ENCODE data around the gene SYCN.
"Not testable (repeated sequence)": the region's sequence is repeated elsewhere in the genome, so short reads cannot be mapped to it uniquely, and the experiment has no call there.

Gene SYCN, protein sequence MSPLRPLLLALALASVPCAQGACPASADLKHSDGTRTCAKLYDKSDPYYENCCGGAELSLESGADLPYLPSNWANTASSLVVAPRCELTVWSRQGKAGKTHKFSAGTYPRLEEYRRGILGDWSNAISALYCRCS

DNA sequence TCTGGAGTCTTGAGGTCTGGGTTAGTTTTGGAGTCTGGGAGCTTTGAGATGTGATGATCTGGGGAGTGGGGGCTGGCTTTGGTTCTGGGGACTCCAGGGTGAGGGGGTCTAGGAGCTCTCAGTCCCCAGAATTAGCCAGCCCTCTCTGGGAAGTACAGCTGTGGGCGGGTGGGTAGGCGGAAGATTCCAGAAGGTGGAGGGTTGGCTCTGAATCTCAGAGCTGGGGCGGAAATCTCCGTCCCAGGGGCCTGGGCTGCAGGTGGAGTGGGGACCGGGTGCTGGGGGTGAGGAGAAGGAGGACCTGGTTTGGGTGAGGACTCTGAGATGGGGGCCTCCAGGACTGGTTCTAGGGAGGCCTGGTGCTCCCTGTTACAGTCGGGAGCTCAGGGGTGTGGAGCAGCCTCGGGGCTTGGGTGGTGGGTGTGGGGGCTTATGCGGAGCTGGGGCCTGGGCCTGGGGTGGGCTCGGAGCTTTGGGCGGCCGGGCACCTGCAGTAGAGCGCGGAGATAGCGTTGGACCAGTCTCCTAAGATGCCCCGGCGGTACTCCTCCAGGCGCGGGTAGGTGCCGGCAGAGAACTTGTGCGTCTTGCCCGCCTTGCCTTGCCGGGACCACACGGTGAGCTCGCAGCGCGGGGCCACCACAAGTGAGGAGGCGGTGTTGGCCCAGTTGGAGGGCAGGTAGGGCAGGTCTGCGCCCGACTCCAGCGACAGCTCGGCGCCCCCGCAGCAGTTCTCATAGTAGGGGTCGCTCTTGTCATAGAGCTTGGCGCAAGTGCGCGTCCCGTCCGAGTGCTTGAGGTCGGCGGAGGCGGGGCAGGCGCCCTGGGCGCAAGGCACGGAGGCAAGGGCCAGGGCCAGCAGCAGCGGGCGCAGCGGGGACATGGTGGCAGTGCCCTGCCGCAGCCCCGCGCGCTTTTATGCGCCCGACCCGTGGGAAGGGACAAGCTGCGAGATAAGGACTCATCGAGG is at the start of gene SYCN:
TSS of gene SYCN (minus strand) at position 892 of the 970 bp plus-strand sequence. CDS start at position 883, 9 bp downstream.
- H3K27me3 ChIP-seq (ENCODE audit: control insufficient read depth, insufficient read depth, low read length) = peaks cover 21% of the 10 kb centered on the region

GRCh38 chr19:39253374-39254149 is 49.5 kb upstream of the SYCN start:
- Histone ChIP-seq H3K36me3 (ENCODE audit: control insufficient read depth, insufficient read depth, low read length) (no peaks in the 10 kb centered on the region), H3K27me3 (ENCODE audit: control insufficient read depth, insufficient read depth, low read length) (peaks cover 5% of the 10 kb centered on the region)

More for the DNA sequence above, at the start of gene SYCN:
- H3K9ac ChIP-seq (ENCODE audit: low read length) = no peak within 1 kb of the TSS
- no peak within 1 kb of the TSS for H3K4me3 ChIP-seq (ENCODE audit: low read length)
- no peaks in the 10 kb centered on the region for H3K4me1 ChIP-seq (ENCODE audit: control insufficient read depth, insufficient read depth, low read length)
- H3K27ac ChIP-seq (ENCODE audit: low read depth, low read length) = no peak within 1 kb of the TSS
- H3K36me3 ChIP-seq (ENCODE audit: control insufficient read depth, insufficient read depth, low read length) = no peaks in the 10 kb centered on the region

GRCh38 chr19:39252458-39252857 is 48.4 kb upstream of the SYCN start:
- Histone ChIP-seq H3K27me3 (ENCODE audit: control insufficient read depth, insufficient read depth, low read length) (peaks cover 10% of the 10 kb centered on the region), H3K36me3 (ENCODE audit: control insufficient read depth, insufficient read depth, low read length) (no peaks in the 10 kb centered on the region), H3K4me3 (ENCODE audit: low read length) (no peak overlapping the region), H3K27ac (ENCODE audit: low read depth, low read length) (no peak overlapping the region), H3K4me1 (ENCODE audit: control insufficient read depth, insufficient read depth, low read length) (no peaks in the 10 kb centered on the region), H3K9ac (ENCODE audit: low read length) (no peak overlapping the region)

More at GRCh38 chr19:39253374-39254149, 49.5 kb upstream of the SYCN start:
- Histone ChIP-seq H3K9ac (ENCODE audit: low read length) (no peak overlapping the region), H3K27ac (ENCODE audit: low read depth, low read length) (no peak overlapping the region), H3K4me1 (ENCODE audit: control insufficient read depth, insufficient read depth, low read length) (no peaks in the 10 kb centered on the region), H3K4me3 (ENCODE audit: low read length) (no peak overlapping the region)

DNA sequence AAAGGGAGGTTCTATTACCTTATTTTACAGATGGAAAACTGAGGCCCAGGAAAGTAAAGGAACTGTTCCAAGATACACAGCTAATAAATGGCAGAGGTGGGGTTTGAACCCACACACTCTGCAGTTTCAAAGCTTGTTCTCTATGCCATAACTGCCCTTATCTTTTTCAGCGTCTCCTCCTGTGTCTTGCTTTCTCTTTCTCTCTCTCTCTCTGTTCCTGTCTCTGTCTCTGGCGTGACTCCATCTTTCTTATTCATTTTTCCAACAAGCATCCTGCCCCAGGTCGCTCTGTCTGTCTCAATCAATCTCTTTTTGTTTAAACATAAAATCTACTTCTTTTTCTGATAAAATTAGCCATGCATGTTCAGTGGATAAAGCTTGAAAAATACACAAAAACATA is 47.8 kb upstream of the SYCN start:
- no peak overlapping the region for H3K9ac ChIP-seq (ENCODE audit: low read length)
- H3K4me1 ChIP-seq (ENCODE audit: control insufficient read depth, insufficient read depth, low read length) = no peaks in the 10 kb centered on the region
- no peaks in the 10 kb centered on the region for H3K36me3 ChIP-seq (ENCODE audit: control insufficient read depth, insufficient read depth, low read length)
- H3K27ac ChIP-seq (ENCODE audit: low read depth, low read length) = no peak overlapping the region
- H3K27me3 ChIP-seq (ENCODE audit: control insufficient read depth, insufficient read depth, low read length) = peaks cover 13% of the 10 kb centered on the region
- H3K4me3 ChIP-seq (ENCODE audit: low read length) = no peak overlapping the region

GRCh38 chr19:39251081-39251480 is 47.0 kb upstream of the SYCN start:
- Histone ChIP-seq H3K36me3 (ENCODE audit: control insufficient read depth, insufficient read depth, low read length) (no peaks in the 10 kb centered on the region), H3K27me3 (ENCODE audit: control insufficient read depth, insufficient read depth, low read length) (peaks cover 13% of the 10 kb centered on the region)

GRCh38 chr19:39248806-39249205 is 44.7 kb upstream of the SYCN start, which contains the start of gene IFNL4:
Gene IFNL4, minus strand, starts transcription at chr19:39248856.
- H3K27me3 ChIP-seq (ENCODE audit: control insufficient read depth, insufficient read depth, low read length) = peaks cover 13% of the 10 kb centered on the region
- H3K9ac ChIP-seq (ENCODE audit: low read length) = no peak within 1 kb of the TSS
- no peaks in the 10 kb centered on the region for H3K4me1 ChIP-seq (ENCODE audit: control insufficient read depth, insufficient read depth, low read length)
- H3K27ac ChIP-seq (ENCODE audit: low read depth, low read length) = no peak within 1 kb of the TSS
- peak within 1 kb of the TSS; percentile 27 for H3K4me3 ChIP-seq (ENCODE audit: low read length)
- H3K36me3 ChIP-seq (ENCODE audit: control insufficient read depth, insufficient read depth, low read length) = no peaks in the 10 kb centered on the region

More at GRCh38 chr19:39251081-39251480, 47.0 kb upstream of the SYCN start:
- Histone ChIP-seq H3K9ac (ENCODE audit: low read length) (no peak overlapping the region), H3K4me3 (ENCODE audit: low read length) (no peak overlapping the region), H3K27ac (ENCODE audit: low read depth, low read length) (no peak overlapping the region), H3K4me1 (ENCODE audit: control insufficient read depth, insufficient read depth, low read length) (no peaks in the 10 kb centered on the region)

DNA sequence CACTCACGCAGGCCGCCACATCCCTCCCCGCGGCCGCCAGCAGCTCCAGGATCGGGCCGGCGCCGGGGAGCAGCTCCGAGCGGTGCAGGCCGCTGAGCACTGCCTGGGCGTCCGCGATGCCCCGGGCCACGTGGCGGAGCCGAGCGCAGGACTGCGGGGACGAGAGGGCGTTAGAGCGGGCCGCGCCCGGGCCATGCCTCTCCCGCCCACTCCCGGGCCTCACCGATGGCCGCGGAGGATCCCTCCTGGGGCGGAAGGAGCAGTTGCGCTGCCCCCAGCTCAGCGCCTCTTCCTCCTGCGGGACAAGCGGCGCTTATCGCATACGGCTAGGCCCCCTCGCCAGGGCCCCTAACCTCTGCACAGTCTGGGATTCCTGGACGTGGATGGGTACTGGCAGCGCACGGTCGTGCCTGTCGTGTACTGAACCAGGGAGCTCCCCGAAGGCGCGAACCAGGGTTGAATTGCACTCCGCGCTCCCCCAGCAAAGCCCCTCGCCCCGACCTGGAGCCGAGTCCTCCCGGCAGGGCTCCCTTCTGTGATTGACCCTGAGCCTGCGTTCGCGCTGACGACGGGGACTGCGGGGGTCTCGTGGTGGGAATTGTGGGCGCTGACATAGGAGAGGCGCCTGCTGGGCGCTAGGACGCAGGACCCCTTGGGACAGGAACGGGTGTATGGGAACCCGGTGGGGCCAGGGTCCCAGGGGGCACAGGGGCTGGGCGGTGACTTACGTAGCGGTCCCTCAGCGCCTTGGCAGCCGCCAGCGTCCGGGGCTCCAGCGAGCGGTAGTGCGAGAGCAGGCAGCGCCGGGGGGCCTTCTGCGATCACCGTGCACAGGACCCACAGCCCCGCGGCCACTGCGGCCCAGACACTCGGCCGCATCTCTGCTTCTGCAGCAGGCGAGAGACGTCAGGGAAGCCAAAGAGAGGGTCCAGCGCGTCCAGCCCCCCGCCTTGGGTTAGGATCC is 43.9 kb upstream of the SYCN start:
- H3K4me3 ChIP-seq (ENCODE audit: low read length) = peak overlapping the region; percentile 27
- no peak overlapping the region for H3K27ac ChIP-seq (ENCODE audit: low read depth, low read length)
- no peaks in the 10 kb centered on the region for H3K4me1 ChIP-seq (ENCODE audit: control insufficient read depth, insufficient read depth, low read length)
- H3K36me3 ChIP-seq (ENCODE audit: control insufficient read depth, insufficient read depth, low read length) = no peaks in the 10 kb centered on the region
- no peak overlapping the region for H3K9ac ChIP-seq (ENCODE audit: low read length)
- H3K27me3 ChIP-seq (ENCODE audit: control insufficient read depth, insufficient read depth, low read length) = peaks cover 13% of the 10 kb centered on the region

GRCh38 chr19:39246951-39247669 is 43.0 kb upstream of the SYCN start:
- no peak overlapping the region for H3K9ac ChIP-seq (ENCODE audit: low read length)
- no peaks in the 10 kb centered on the region for H3K4me1 ChIP-seq (ENCODE audit: control insufficient read depth, insufficient read depth, low read length)
- peak overlapping the region; percentile 27 for H3K4me3 ChIP-seq (ENCODE audit: low read length)
- no peaks in the 10 kb centered on the region for H3K36me3 ChIP-seq (ENCODE audit: control insufficient read depth, insufficient read depth, low read length)
- peaks cover 13% of the 10 kb centered on the region for H3K27me3 ChIP-seq (ENCODE audit: control insufficient read depth, insufficient read depth, low read length)
- H3K27ac ChIP-seq (ENCODE audit: low read depth, low read length) = no peak overlapping the region

DNA sequence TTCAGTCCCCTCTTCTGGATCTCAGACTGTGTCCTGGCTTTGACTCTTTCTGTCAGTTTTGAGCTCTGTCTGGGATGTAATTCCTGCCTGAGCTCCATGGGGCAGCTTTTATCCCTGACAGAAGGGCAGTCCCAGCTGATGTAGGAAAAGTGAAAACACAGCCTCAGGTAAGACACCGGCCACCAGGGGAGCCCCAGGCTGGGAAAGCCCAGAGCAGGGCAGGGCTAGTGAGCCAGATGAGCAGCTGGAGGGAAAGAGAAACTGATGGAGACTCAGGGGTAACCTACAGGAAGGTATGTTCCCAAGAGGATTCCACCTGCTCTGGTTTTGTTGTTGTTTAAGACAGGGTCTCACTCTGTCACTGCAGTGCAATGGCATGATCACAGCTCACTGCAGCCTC is 41.1 kb upstream of the SYCN start:
- H3K4me3 ChIP-seq (ENCODE audit: low read length); H3K4me1 ChIP-seq (ENCODE audit: control insufficient read depth, insufficient read depth, low read length); H3K27ac ChIP-seq (ENCODE audit: low read depth, low read length); H3K36me3 ChIP-seq (ENCODE audit: control insufficient read depth, insufficient read depth, low read length); H3K9ac ChIP-seq (ENCODE audit: low read length): not testable (repeated sequence)
- peaks cover 13% of the 10 kb centered on the region for H3K27me3 ChIP-seq (ENCODE audit: control insufficient read depth, insufficient read depth, low read length)

GRCh38 chr19:39244410-39245100 is 40.5 kb upstream of the SYCN start, which contains the start of gene IFNL3:
Gene IFNL3, minus strand, starts transcription at chr19:39245006. Its CDS starts 39 bp downstream, at chr19:39244967.
- H3K4me3 ChIP-seq (ENCODE audit: low read length); H3K4me1 ChIP-seq (ENCODE audit: control insufficient read depth, insufficient read depth, low read length); H3K9ac ChIP-seq (ENCODE audit: low read length); H3K36me3 ChIP-seq (ENCODE audit: control insufficient read depth, insufficient read depth, low read length); H3K27ac ChIP-seq (ENCODE audit: low read depth, low read length): not testable (repeated sequence)
- H3K27me3 ChIP-seq (ENCODE audit: control insufficient read depth, insufficient read depth, low read length) = peaks cover 13% of the 10 kb centered on the region
